Caco-2 (cell line): Measurements from ENCODE around the gene ITGA7. TPM values are rescaled to one million over a fixed set of nuclear protein-coding genes. Genes with fewer than 3 reads are reported as not detected.

ENCODE experiments used
- BruUV-seq: library from RNA; stranded (reverse); fragments of 400-500 nt; replicated peaks from 2 replicates; lab custom pipeline; 2021; lab: Mats Ljungman, UMichigan
- CTCF ChIA-PET: fragments of 300-600 bp; sonication (Branson Sonifier 250); formaldehyde crosslinking; loops from one replicate; lab custom pipeline; 2022; ENCODE audit warnings: antibody characterized with exemption; lab: Charles Lee
- POLR2A ChIA-PET: fragments of 300-600 bp; sonication (Branson Sonifier 250); formaldehyde crosslinking; loops from one replicate; lab custom pipeline; 2022; ENCODE audit warnings: antibody characterized with exemption; lab: Charles Lee
- DNase-seq, 2 experiments: peaks; one replicate each; pipeline versions ENCODE4 v3.0.0 to v3.0.0-alpha.2; 2020 to 2022
- H3K27me3 ChIP-seq: replicated peaks from 2 replicates; pipeline ENCODE4 v1.6.0; 2011; ENCODE audit warnings: low read length; ENCODE audit not compliant: control insufficient read depth, insufficient read depth
- H3K36me3 ChIP-seq: 2 replicates; pipeline ENCODE4 v1.5.1; 2011; ENCODE audit warnings: low read length; ENCODE audit not compliant: control insufficient read depth, insufficient read depth
- H3K4me1 ChIP-seq: fragments of 250-450 bp; sonication (Bioruptor Pico); 2 replicates; pipeline ENCODE4 v1.5.1; 2020; ENCODE audit warnings: mild to moderate bottlenecking
- H3K4me3 ChIP-seq: 2 replicates; pipeline ENCODE4 v1.5.1; 2011; ENCODE audit warnings: low read depth, mild to moderate bottlenecking, control low read depth, low read length
- H3K9me3 ChIP-seq: fragments of 250-450 bp; sonication (Bioruptor Pico); 2 replicates; pipeline ENCODE4 v1.5.1; 2020; ENCODE audit warnings: mild to moderate bottlenecking, moderate library complexity
- H3K27ac Mint-ChIP-seq: one replicate; pipeline ENCODE4 v1.8.0; 2022; ENCODE audit warnings: mixed read lengths; ENCODE audit not compliant: unreplicated experiment
- H3K27me3 Mint-ChIP-seq: one replicate; pipeline ENCODE4 v1.8.0; 2022; ENCODE audit warnings: mixed read lengths; ENCODE audit not compliant: insufficient read depth, unreplicated experiment
- H3K36me3 Mint-ChIP-seq: one replicate; pipeline ENCODE4 v1.8.0; 2022; ENCODE audit warnings: mild to moderate bottlenecking, mixed read lengths; ENCODE audit not compliant: insufficient read depth, unreplicated experiment
- H3K4me1 Mint-ChIP-seq: one replicate; pipeline ENCODE4 v1.8.0; 2022; ENCODE audit warnings: low read depth, mixed read lengths; ENCODE audit not compliant: unreplicated experiment
- H3K4me3 Mint-ChIP-seq: one replicate; pipeline ENCODE4 v1.8.0; 2022; ENCODE audit warnings: mild to moderate bottlenecking, moderate library complexity, mixed read lengths; ENCODE audit not compliant: unreplicated experiment
- H3K9me3 Mint-ChIP-seq: one replicate; pipeline ENCODE4 v1.8.0; 2022; ENCODE audit warnings: mixed read lengths; ENCODE audit not compliant: unreplicated experiment
- intact Hi-C: fragments of 100-400 bp; cut with micrococcal nuclease; formaldehyde crosslinking; loops from one replicate; pipeline ENCODE4 v1.10.0; 2022; ENCODE audit not compliant: unreplicated experiment
- total RNA-seq: library from RNA; stranded (reverse); gene quantifications from 2 replicates; pipeline ENCODE4 v1.2.3, GENCODE V29; 2022
- TF ChIP-seq, protein P1 (sequence below), 2 experiments: fragments of 200-600 bp in 1 of 2; IDR thresholded peaks; 1 replicate in 1 of 2; 2 replicates in 1 of 2; pipeline versions ENCODE4 v1.5.1 to v1.8.0; 2011 to 2022; ENCODE audit warnings: antibody characterized with exemption in 1 of 2, control low read depth in 1 of 2, inconsistent platforms in 1 of 2, low read depth in 1 of 2, low read length in 1 of 2, mild to moderate bottlenecking in 1 of 2, moderate library complexity in 1 of 2; ENCODE audit not compliant: insufficient read depth in 1 of 2, severe bottlenecking in 1 of 2, unreplicated experiment in 1 of 2

Gene ITGA7
- total RNA-seq, 1 experiment from 2014 or later: 46.1 TPM

DNA sequence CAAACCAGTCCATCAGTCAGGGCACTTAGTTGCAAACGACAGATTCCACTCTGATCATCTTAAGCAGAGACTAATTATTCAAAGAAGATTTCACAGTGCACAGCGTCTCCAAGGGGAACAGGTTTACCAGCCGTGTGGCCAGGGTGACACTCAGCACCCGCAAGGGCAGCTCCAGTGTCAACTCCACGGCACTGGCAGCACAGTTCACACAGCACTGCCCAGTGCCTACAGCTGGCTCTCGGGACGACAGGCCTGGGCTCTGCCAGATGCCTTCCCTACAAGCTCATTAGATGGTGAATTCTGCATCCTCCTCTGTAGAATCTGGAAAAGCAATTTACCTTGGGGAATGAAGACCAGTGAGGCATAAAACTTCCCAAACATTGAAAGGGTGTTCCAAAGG is 66.1 kb downstream of the ITGA7 start:
- Mint-ChIP-seq H3K4me1 (no peaks in the 10 kb centered on the region), H3K9me3 (peaks cover 3% of the 10 kb centered on the region), H3K36me3 (no peaks in the 10 kb centered on the region), H3K27me3 (peaks cover 6% of the 10 kb centered on the region), H3K4me3 (no peak overlapping the region), H3K27ac (no peak overlapping the region)
- BruUV-seq: no TSS peak
- H3K4me1 ChIP-seq: no peaks in the 10 kb centered on the region
- H3K9me3 ChIP-seq: no peaks in the 10 kb centered on the region
- H3K36me3 ChIP-seq: no peaks in the 10 kb centered on the region
- POLR2A ChIA-PET: no interaction called here
- CTCF ChIA-PET: no interaction called here
- H3K4me3 ChIP-seq: no peak overlapping the region
- intact Hi-C loops: no loop called here
- TF ChIP-seq, protein P1, sequence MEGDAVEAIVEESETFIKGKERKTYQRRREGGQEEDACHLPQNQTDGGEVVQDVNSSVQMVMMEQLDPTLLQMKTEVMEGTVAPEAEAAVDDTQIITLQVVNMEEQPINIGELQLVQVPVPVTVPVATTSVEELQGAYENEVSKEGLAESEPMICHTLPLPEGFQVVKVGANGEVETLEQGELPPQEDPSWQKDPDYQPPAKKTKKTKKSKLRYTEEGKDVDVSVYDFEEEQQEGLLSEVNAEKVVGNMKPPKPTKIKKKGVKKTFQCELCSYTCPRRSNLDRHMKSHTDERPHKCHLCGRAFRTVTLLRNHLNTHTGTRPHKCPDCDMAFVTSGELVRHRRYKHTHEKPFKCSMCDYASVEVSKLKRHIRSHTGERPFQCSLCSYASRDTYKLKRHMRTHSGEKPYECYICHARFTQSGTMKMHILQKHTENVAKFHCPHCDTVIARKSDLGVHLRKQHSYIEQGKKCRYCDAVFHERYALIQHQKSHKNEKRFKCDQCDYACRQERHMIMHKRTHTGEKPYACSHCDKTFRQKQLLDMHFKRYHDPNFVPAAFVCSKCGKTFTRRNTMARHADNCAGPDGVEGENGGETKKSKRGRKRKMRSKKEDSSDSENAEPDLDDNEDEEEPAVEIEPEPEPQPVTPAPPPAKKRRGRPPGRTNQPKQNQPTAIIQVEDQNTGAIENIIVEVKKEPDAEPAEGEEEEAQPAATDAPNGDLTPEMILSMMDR (IDR thresholded peaks at IDR 0.05; ENCODE audit: insufficient read depth in 1 of 2, low read depth in 1 of 2, low read length in 1 of 2, severe bottlenecking in 1 of 2, unreplicated experiment in 1 of 2): no peak
- no peak for DNase-seq
- no peaks in the 10 kb centered on the region for H3K27me3 ChIP-seq

DNA sequence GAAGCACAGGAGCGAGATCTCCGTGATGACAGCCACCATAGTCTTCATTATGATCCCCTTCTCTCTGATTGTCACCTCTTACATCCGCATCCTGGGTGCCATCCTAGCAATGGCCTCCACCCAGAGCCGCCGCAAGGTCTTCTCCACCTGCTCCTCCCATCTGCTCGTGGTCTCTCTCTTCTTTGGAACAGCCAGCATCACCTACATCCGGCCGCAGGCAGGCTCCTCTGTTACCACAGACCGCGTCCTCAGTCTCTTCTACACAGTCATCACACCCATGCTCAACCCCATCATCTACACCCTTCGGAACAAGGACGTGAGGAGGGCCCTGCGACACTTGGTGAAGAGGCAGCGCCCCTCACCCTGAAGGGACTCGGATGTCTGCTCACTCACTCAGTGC is 70.2 kb downstream of the ITGA7 start:
- intact Hi-C loops: no loop called here
- no peak overlapping the region for H3K4me3 Mint-ChIP-seq
- no peak overlapping the region for H3K4me3 ChIP-seq
- no peaks in the 10 kb centered on the region for H3K27me3 ChIP-seq
- H3K4me1 Mint-ChIP-seq: no peaks in the 10 kb centered on the region
- no TSS peak for BruUV-seq
- no peaks in the 10 kb centered on the region for H3K9me3 ChIP-seq
- H3K4me1 ChIP-seq: no peaks in the 10 kb centered on the region
- H3K27me3 Mint-ChIP-seq: peaks cover 6% of the 10 kb centered on the region
- H3K36me3 Mint-ChIP-seq: no peaks in the 10 kb centered on the region
- TF ChIP-seq, protein P1 (IDR thresholded peaks at IDR 0.05; ENCODE audit: insufficient read depth in 1 of 2, low read depth in 1 of 2, low read length in 1 of 2, severe bottlenecking in 1 of 2, unreplicated experiment in 1 of 2): no peak
- H3K36me3 ChIP-seq: no peaks in the 10 kb centered on the region
- H3K27ac Mint-ChIP-seq: no peak overlapping the region
- DNase-seq: no peak
- CTCF ChIA-PET: no interaction called here
- no peaks in the 10 kb centered on the region for H3K9me3 Mint-ChIP-seq
- POLR2A ChIA-PET: no interaction called here

DNA sequence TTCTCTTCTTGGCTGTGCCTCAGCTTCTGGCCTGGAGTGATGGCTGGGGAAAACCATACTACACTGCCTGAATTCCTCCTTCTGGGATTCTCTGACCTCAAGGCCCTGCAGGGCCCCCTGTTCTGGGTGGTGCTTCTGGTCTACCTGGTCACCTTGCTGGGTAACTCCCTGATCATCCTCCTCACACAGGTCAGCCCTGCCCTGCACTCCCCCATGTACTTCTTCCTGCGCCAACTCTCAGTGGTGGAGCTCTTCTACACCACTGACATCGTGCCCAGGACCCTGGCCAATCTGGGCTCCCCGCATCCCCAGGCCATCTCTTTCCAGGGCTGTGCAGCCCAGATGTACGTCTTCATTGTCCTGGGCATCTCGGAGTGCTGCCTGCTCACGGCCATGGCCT is 70.9 kb downstream of the ITGA7 start, which contains the start of gene OR10P1:
OR10P1 (plus strand) TSS at position 40 of the 400 bp plus-strand sequence; CDS start at position 40, 0 bp downstream.
- POLR2A ChIA-PET: no interaction called here
- Histone ChIP-seq H3K9me3 (no peaks in the 10 kb centered on the region), H3K36me3 (no peaks in the 10 kb centered on the region), H3K4me3 (no peak within 1 kb of the TSS), H3K27me3 (no peaks in the 10 kb centered on the region), H3K4me1 (no peaks in the 10 kb centered on the region)
- H3K4me1 Mint-ChIP-seq: no peaks in the 10 kb centered on the region
- peaks cover 6% of the 10 kb centered on the region for H3K27me3 Mint-ChIP-seq
- H3K27ac Mint-ChIP-seq: no peak within 1 kb of the TSS
- TF ChIP-seq, protein P1 (IDR thresholded peaks at IDR 0.05; ENCODE audit: insufficient read depth in 1 of 2, low read depth in 1 of 2, low read length in 1 of 2, severe bottlenecking in 1 of 2, unreplicated experiment in 1 of 2): no peak
- BruUV-seq: no TSS peak
- H3K36me3 Mint-ChIP-seq: no peaks in the 10 kb centered on the region
- CTCF ChIA-PET: no interaction called here
- DNase-seq: no peak
- intact Hi-C loops: no loop called here
- no peaks in the 10 kb centered on the region for H3K9me3 Mint-ChIP-seq
- H3K4me3 Mint-ChIP-seq: no peak within 1 kb of the TSS
